Suppressor macrophage treated with lipopolysaccharide for 4 hours (primary cell): ENCODE measurements around the gene ATIC.

Source experiments
- DNase-seq: peaks from one replicate; pipeline ENCODE4 v3.0.0-alpha.2; 2020

ATIC gene

DNA sequence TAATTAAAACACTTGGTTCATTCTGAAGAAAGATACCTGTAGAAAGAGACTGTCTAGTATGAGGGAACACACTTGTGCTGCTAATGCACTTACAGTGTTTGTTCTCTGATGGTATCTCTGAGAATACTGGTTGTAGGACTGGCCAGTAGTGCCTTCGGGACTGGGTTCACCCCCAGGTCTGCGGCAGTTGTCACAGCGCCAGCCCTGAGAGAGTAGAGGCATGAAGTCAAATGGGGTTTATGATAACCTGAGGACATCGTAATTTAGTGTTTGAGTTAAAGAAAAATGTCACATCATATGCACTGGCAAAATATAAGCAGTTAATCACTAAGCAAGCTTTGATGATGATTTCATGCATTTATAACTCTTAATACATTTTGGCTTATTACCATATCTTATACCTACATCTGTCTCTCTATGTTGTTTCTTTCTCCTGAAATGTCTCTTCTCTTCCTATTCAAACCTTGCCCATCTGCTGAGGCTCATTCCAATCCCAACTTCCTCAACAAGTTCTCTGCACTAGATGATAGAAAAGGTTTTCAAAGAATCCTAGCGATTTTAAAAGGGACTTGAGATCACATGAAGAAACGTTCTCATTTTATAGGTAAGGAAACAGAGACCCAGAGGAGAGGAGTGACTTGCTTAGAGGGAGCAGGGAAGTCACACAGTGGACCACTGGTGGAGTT, 50.2 kb downstream of the ATIC start:
- no peak for DNase-seq

DNA sequence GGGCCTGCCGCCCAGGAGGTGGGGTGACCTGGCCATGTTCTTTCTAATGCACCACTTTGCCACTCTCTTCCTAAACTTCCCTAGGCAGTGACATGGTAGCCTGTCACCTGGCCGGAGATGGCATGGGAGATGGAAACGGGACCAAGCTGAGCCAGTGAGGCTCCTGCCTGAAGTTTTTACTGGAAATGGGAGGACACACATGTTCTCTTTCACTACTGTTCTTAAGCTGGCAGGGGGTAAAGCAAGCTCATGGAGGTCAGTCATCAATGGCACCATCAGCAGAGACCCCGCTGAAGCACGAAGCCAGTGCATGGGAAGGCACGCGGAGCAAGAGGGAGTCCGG, 50.7 kb downstream of the ATIC start:
- no peak for DNase-seq

DNA sequence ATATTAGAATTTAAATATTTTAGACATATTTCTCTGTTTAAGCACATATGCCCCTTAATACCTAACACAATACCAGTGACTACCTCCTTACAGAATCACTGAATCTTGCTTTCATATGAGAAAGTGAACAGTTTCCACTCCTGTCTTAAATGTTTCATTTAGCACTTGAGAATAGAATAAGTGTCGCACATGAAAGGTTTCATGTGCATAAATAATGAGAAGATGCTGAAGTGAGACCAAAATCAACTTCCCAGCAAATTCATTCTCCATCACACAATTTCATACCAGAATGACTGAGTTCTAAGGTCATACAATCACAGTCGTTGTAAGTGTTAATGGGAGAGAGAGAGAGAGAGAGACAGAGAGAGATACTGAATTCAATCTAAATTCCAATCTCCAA, 51.2 kb downstream of the ATIC start:
- no peak for DNase-seq

DNA sequence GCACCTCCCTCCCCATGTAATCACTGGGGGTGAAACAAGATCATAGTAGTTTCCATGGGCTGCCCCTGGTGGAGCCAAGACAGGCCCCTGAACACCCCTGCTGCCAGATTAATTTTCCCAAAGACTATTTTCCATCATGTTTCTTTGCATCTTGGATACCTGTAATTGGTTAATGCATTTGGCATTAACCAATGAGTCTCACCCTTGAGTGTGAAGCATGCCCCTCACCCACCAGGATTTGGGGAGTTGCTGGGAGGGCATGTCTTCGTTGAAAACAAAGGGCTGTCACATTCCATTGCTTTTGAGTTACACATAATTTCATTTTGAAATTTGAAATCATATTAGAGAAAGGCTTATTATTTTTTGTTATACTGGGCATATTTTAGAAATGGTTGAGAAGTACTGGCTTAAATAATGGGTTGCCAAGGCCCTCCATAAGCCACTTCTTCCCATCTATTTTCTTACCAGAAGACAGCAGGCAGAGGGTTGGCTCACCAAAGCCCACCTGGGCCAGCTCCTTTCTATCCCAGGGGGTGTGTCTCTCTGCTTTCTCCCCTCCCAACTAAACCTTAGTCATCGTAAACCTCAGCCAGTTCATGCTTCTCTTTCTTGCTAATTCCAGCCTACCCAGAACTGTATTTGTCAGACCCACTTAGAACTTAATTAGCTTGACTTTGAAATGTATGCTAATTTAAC, 51.8 kb downstream of the ATIC start:
- no peak for DNase-seq

DNA sequence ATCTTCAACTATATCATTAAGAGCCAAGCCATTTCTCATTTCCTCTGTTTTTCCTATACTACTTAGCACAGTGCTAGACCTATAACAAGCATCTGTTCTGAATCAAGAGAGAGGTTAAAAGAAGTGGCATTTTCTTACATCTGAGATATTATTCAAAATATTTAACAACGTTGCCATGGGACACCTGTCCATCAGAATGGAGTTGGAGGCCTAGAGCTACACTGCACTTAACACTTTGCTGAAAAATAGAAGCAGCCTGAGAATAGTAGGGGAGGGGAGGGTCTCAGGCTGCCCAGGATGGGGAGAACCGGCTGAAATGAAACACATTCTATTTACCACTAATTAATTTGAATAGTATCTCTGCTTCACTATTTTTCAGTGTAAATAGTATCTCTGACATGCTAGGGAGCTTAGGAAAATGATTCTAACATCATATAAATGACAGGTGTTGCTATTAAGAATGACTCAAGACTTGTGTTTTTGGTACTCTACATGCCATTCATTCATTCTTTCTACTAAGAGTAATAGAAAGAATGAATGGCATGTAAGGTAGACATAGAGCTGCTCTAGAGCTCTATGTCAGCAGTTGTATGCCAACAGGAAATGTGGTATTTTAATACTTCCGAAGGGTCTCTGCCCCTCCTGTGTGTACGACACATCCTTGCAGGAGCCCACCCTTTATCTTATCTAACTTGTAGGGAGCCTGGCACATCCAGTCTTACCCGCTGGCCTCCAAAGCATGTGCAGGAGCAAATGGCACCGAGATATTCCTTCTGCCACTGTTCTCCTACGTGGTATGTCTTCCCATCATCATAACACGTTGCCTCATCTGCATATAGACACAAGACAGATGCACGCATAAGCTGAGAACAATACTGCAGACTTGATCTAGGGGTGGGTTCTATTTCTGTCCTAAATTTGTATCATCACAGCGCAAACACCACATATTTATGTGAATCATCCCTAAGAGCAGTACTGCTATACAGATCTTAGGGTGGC, 52.6 kb downstream of the ATIC start:
- no peak for DNase-seq

DNA sequence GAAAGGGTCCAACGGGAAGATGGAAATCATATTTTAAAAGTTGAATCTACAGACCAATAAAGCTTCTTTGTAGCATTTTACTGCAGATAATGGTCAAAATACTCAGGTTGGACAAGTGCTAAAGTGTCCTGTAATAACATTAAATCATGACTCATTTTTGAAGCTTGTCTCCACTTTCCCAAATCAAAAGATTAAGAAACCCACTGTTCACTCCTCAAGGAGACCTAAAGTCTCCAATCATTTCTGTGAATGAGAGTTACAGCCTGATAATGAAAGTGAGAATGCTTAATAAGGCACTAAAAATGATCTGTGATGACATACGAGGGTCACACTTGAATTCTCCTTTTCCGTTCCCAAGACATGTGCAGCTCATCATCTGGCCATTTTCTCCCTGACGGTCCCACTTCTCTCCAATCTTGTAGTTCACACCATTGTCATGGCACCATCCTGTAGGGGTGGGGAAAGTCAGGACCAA, 53.4 kb downstream of the ATIC start:
- DNase-seq = no peak

DNA sequence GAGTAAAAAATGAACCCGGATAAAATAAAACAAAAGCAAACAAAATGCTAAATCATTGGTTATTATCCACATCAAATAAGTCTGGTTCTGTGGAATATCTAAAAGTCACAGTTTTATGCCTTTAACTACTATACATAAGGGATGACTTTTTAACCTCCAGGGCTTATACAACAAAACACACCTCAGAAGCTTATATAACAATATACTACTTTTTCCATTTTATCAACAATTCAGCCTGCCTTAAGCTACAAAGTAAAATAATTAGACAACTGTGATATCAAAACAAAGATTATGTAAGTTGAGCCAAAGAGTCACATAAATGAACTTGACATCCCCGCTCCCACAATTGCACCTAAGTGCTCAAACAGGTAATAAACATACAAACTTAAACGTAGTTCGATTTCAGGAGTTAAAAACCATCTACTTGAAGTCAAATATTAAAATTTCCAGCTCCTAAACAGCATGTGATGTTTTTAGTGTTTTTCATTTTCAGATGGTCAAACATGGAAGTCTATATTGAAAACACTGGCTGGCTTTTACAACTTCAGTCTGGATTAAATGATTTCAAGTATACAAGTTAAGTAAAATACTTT, 54.7 kb downstream of the ATIC start:
- no peak for DNase-seq

DNA sequence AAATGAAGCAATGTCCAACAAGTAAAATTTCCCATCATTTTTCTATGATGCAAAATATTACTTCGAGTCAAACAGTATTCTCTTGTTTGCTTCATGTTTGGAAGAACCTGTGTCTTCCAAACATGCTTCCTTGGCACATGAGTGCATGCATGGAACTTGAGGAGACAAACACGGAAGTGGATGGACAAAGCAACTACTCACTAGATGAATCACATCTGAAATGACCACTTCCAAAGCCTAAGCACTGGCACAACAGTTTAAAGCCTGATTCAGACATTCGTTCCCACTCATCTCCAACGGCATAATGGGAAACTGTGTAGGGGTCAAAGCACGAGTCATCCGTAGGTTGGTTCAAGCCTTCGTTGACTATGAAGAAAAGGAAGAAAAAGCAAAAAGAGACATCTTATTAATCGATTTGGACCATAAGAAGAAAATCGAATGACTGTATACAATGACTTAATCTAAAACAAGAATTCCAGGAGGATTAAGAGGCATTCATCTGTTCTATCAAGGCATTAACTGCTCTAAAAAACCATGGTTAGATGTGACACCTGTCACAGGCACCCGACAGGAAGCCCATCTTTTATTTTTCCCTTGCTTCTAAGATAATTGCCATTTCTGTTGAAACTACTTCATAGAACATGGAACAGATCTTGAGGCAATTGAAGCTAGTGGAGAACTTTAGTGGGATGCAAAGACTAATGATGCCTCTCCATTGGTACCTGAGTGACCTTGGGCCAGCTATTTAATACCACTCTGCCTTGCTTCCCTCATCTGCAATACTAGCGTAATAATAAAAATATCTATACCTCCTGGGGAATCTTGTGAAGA, 56.0 kb downstream of the ATIC start:
- peak; percentile 29 for DNase-seq

DNA sequence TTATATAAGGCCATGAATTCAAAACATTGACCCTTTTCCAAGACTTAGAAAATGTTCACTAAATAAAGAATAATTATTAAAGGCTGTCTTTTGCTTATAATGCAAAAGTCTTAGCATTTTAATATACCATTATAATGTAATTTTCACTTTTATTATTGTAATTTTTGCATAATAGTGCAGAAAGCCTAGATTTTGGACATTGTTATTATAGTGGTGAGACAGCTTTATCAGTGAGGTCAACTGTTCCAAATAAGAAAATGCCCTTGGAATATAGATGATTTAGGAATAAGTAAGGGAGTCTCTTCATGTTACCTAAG, 56.6 kb downstream of the ATIC start:
- DNase-seq = no peak

DNA sequence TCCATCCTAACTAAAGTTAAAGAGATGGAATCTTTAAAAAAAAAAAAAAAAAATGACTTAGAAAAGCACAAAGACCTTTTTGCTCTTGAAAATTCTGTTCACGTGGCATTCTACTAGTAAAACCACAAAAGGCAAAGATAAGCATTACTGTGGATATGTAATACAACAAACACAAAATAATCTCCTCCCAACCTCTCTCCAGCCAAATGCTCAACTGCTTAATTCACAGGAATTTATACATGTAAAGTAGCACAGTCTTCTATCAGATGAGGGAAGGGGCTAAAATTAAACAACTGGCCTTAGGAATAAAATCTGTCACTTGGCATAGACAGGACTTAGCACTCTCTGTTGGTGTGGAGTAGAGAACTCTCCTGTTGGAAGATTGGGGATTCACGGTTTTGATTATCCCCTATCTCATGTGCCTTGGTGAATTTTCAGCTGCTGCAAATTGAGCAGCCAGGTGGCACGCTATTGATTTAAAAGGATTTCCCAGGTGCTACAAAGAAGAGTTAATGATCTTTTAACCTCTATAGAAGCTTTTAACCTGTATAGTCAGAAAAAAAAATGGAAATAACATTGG, 57.4 kb downstream of the ATIC start:
- no peak for DNase-seq

DNA sequence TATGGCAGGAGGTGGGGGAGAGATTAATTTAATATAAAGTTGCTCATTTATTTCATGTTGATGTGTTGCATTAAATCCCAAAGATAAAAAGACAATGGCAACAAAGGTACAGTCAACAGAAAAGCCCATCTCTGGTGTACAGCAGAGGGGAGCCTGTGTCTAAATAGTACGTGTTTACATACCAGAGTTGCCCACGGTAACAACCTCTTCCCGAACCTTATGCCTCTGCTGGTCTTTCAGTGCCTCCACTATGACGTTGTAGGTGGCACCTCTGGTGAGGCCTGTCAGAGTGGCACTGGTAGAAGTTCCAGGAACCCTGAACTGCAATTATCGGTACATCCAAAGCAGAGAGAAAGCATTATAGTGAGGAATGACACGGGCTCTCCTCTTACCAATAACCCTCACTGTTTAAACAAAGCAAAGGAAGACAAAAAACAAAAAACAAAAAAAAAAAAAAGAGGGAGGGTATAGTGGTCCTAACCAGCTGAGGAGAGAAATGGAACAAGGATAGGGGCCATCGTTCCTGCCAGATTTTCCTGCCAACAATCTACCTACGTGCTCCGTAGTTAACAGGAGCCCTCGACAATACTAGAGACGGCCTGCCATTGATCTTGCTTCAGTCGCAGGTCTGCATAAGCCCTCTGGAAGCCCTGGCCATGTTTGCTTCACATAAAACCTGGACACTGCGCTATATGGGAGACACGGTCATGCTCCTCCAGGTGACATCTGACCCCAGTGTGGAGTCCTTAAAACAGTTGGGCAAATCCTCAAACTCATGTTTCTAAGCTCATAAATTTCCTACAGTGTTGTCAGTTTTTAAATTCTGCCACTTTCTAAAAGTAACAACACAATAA, 58.5 kb downstream of the ATIC start:
- no peak for DNase-seq

DNA sequence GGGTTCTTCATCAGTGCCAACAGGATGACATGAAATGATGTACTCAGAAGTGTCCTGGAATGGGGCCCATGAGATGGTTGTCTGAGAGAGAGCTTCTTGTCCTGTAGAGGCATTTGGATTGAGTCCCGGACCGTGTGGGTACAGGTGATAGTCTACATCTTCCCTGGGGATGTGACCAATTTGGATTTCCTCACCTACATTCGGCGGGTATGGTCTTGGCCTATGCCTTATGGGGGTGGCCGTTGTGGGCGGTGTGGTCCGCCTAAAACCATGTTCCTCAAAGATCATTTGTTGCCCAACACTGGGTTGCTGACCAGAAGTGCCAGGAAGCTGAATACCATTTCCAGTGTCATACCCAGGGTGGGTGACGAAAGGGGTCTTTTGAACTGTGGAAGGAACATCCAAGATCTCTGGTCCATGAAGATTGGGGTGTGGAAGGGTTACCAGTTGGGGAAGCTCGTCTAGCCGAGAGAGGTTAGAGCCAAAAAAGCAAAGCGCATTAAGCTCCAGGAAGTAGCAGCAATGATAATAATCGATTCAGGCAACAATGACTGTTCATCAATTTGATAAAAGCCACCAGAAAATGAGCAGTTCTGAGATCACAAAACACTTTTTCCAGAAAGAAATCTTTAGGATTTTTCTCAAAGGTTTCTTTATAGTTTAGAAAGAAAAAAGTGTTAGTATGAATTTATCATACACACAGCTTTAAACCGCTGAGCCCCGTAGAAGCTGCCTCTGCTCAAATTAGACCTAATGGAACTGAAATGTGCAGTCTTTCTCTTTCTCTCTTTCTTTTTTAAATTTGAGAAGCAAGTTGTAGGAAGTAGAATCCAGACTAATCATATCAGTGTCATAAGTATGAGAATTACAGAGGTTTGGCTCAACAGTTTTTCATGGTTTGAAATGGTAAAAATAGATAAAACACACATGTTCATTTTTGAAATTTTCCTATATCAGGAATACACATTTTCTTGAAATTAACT, 60.3 kb downstream of the ATIC start:
- no peak for DNase-seq

DNA sequence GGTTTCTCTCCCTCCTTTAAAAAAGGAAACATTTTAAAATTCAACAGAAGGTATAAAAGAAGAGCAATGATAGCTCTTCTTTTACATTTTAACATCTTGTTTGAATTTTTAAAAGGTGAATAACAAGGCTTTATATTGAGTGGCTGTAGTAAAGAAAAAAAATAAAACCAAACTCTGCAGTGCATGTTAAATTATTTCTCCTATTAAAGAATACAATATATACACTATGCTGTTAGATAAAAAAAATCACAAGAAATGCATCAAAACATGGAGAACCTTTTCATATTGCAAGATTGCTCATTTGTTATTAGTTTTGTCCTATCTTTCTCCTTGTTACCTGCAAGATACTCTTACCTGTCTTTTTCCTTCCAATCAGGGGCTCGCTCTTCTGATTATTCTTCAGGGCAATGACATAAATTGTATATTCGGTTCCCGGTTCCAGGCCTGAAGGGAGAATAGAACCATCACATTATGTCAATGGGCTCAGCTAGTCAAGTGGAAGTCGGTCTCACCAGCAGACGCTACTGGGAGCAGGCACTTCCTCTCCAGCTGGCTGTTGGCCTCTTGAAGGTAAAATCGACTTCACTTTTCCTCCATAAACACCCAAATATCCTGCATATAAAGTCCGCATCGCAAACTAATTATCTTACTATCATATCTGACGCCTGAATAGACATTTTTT, 61.2 kb downstream of the ATIC start:
- DNase-seq = no peak

DNA sequence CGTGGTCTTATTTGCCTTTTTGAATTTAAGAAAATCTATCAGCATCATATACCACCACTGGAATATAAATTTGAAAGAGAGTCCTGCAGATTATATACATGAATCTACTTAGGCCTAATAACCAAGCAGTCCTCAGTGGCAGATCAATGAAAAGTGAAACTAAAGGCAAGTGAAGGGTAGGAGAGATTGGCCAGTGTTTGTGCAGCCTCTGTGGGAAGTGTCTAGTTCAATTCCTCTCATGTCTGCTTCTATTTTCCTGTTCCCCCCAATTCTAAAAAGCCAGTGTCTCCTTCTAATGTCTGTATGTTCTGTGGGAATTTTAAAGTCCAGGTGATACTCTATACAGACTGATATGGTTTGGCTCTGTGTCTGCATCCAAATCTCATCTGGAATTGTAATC, 62.1 kb downstream of the ATIC start:
- DNase-seq = no peak

DNA sequence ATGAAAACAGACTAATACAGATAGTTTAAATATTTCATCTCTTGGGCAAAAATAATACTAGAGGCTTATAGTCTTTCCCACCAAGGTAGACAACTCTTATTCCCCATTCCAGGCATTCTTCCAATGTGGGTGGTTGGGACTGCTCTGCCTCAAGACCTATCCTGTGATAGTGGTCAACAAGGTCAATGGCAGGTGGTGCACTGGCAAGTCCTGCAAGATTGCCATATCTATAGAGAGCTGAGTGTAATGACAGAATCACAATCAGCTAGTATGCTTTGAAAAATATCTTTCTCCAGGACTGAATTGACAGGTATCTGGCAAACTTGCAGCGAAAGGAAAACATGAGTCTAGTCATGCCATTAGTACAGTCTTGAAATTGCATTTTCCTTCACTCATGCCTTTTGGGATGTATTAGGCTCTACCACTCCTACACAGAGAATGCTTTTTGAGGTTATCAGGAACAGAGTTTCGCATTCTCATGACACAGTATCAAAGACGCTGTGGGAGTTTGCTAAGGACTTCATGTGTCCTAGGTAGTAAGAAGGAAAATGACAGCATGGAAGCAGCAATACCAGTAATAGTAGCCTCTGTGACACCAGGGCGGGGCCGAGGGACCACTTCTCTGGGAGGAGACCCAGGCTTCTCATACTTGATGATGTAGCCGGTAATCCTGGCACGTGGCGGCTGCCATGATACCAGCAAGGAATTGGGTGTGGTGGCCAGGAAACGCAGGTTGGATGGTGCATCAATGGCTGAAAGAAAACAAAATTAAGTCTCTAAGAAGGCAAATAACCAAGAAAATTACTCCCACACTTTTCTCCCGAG, 63.0 kb downstream of the ATIC start:
- DNase-seq = no peak

DNA sequence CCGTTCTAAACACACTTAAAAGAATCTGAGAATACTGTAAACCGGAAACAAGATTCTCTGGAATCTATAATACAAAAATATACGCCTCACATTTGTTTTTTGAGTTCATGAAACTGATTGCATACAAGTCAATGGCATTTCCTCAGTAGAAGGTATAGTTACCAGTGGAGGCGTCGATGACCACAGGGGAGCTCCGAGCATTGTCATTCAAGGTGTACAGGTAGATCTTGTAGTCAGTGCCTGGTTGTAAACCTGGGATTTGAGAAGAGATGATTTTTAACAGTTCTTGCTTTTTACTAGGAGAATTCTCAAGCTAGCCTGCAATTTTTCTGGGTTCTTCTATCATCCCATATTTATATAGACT, 63.6 kb downstream of the ATIC start:
- no peak for DNase-seq

DNA sequence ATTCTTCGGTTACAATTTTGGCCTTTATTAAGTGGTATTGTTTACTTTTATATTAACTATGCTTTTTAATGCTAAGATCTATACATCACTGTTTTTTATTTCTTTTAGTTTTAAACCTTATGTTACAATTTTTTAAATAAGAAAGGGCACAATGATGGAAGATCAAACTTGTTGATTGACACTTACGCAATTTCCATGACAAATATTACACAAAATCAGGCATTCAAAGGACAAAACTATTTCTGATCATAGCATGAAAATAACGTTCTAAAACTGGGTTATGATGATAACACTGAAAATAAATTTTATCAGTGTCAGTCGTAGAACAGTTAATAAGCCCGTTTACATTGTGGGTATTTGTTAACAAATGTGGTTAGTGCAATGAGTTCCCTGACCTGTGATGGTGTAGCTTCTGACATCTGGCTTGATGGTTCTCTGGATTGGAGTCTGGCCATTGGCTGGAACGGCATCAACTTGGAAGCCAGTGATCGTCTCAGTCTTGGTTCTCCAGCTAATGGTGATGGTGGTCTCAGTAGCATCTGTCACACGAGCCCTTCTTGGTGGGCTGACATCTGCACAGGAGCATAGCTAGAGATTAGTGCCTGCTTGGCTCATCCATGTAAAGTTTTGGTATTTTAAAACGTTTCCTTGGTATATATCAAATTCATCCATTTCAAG, 64.4 kb downstream of the ATIC start:
- no peak for DNase-seq

DNA sequence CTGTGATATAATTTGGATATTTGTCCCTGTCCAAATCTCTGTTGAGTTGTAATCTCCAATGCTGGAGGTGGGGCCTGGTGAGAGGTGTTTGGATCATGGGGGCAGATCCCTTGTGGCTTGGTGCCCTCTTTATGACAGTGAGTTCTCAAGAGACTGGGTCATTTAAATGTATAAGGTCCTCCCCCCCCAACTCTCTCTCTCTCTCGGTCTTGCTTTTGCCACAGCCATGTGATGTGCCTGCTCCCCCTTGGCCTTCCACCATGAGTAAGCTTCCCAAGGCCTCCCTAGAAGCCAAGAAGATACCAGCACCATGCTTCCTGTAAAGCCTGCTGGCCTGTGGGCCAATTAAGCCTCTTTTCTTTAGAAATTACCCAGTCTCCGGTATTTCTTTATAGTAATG, 65.4 kb downstream of the ATIC start:
- no peak for DNase-seq
